HG03439 (cell line): ENCODE data around the gene ADARB2.

Source experiments
- ATAC-seq: cut with Tn5 transposase; IDR thresholded peaks from one replicate; pipeline ENCODE4 v1.9.1; 2021; ENCODE audit warnings: mild to moderate bottlenecking, moderate library complexity; ENCODE audit not compliant: unreplicated experiment

Gene ADARB2

DNA sequence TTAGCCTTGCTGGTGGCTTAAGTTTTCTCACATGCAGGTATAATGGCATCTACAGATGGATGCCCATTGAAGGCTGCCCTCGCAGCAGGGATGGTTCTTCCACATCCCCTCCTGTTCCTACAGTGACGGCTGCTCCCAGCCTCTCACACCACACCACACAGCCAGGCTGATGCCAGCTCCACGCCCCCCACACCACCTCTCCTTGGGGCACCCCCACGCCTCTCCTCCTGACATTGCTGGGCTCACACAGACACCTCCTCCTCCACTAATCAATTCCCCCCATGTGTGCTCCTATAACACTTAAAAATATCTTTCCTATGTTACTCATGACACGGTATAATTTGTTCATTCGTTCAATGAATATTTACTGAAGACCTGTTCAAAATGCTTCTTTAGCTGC is 437.1 kb downstream of the ADARB2 start:
- ATAC-seq = no peak

DNA sequence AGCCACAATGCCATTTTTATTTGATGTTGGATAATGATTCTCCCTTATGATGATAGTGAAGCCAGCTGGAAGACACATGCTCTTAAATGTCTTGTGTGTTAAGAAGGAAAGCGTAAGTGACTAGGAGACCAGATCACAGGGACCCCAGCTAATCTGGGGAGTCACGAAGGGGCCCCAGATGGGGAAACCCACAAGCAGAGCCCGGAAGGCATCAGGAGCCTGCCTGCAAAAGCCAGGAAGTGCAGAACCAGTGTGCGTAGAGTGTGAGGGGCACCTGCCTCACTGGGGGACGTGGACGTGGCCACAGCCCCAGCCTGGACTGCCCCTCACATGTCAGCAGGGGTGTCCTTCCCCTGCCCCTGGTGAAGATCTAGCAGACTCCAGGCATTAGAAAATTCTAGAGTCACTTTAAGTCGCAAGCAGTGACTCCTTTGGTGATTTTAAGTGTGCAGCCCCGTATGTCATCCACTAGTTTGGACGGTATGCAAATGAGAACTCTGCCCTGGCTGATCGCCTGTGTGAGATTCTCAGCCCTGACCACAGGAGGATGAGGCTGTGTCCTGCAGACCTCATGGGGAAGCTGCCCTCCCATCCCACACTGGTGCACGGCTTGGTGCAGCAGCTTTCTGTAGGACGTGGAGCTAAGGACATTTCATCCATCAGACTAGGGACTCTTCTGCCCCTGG is 438.1 kb downstream of the ADARB2 start:
- no peak for ATAC-seq

DNA sequence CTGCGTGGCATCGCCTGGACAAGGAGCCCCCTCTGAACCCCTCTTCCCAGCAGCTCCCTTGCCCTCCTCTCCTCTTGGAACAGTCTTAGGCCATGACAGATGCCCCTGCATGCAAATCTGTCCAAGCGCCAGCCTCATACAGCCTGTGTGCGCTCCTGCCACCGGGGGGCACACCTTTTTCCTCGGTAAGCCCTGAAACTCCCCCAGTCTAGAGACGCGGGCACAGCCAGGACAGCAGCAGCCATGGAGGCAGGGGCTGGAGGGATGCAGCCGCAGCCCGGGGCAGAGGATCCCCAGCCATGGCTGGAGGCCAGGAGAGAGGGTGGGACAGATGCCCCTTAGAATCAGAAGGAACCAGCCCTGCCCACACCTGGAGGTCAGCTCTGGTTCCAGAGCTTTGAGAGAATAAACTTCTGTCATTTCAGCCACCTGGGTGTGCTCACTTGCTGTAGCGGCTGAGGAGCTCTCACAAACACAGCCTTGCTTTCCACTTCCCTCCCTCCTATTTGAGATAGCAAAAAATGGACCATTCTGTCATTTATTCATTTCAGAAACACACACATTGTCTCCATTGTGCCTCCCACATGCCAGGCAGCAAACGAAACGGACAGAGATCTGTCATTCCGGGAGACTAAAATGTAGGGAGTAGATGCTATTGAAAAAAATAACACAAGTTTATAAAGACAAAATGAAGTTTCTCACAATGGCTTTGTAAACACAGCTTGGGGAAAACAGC is 439.6 kb downstream of the ADARB2 start:
- ATAC-seq = no peak

DNA sequence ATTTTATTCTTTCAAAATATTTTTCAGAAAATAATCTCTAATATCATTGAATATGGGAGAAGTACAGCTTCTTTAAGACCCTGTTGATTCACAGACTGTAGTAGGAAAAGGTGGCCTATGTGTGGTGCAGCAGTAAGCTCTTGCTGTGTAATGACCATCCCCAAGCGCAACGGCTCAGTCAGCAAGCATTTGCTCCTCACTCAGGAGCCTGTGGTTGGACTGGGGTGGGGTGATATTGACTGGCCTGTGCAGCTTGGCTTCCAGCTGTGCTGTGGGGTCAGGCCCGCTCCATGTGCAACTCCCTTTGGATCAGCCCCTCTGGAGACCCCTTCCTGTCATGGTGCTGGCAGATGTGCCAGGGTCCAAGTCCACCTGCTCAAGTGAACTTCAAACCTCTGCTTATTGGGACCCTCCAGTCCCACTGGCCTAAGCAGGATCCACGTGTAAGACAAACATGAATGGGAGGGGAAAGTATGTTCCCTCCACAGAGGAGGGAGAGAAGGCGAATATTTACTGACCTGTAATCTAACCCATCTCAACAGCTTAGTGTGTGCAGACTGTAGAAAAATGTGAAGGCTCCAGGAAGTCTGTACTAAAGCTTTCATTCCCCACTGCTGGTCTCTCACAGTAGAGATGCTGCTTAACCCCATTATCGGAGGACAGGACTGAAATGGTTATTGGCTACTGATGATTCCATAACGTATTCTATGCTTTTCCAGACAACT is 441.4 kb downstream of the ADARB2 start:
- no peak for ATAC-seq

DNA sequence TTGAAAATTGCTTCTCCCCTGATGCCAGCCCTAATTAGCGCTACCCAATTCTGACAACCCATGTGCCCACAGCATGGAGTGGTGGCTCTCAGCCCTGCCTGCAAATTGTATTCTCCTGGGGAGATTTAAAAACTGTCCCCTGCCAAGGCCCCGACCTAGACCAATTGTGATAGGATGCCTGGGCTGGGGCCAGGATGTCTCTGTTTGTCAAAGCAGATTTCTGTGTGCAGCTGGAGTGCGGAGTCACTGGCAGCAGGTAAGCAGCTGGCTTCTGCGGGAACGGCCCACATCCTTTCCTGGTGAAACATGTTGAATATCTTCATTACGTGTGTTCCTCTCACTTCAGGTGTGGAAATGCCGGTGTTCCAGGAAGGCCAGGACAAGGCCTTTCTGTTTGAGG is 442.6 kb downstream of the ADARB2 start:
- ATAC-seq = no peak

DNA sequence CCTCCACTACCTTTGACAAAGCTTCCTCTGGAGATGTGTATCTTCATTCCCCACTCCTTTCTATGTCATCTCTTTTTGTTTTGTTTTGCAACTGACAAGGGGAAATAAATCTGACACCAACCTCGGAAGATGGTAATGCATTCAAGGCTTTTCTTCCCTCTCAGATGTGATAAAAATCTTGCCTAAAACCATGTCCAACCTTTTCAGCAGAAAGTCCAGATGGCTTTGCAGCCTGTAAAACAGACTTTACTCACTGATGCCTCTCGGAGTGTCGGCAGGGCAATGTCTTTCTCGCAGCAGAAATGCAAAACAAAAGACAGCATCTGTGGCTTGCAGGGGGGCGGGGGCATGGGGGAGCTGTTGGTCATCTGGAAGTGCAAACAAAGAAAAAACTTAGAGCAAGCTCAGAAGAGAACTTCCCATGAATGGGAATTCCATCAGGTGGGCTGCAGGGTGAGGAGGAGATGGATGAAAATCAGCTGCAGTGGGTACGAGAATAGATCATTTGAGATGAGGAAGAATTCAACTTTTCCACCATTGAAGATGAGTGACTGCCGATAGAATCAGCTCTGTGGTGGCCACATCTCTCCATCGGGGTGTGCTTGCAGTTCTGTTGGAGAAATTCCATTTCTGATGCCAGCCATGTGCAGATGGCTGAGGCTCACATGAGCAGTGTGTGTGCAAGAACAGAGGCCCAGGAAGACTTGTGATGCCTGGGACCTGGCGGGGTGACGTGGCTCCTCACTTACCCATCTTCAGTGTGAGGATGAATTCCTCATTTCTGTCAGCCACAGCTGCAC is 443.5 kb downstream of the ADARB2 start:
- no peak for ATAC-seq

DNA sequence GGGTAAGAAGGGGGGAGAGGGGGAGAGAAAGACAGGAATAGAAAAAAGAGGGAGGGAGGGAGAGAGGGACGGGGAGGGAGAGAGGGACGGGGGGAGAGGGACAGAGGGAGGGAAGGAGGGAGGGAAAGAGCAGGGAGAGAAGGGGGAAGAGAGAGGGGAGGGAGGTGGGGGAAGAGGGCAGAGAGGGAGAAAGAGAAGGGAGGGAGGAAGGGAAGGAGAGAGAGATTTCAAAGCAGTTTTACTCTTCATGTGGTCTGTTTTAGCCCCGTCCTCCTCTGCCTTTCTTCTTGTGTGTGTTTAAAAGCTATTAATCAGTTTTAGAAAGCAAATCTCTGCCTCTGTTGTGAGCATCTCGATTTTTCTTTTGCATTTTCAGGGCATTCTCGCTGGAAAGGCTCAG is 444.2 kb downstream of the ADARB2 start:
- no peak for ATAC-seq

DNA sequence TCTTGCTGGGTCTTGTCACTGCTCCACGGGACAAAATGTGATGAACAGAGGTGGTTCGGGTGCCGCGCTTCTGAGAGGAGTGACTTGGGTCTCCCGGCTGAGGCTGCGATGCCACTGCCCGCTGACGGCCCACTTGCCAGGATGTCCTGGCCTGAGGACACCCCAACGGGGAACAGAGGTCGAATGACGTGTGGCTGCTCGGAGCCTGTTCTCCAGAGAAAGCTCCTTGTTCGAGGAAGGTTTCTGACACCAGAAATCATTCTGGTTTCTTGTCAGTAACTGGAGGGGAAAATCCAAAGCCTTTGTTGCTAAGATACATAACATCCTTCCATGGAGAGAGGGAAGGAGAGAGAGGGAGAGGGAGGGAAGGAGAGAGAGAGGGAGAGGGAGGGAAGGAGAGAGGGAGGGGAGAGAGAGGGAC is 444.7 kb downstream of the ADARB2 start:
- no peak for ATAC-seq

DNA sequence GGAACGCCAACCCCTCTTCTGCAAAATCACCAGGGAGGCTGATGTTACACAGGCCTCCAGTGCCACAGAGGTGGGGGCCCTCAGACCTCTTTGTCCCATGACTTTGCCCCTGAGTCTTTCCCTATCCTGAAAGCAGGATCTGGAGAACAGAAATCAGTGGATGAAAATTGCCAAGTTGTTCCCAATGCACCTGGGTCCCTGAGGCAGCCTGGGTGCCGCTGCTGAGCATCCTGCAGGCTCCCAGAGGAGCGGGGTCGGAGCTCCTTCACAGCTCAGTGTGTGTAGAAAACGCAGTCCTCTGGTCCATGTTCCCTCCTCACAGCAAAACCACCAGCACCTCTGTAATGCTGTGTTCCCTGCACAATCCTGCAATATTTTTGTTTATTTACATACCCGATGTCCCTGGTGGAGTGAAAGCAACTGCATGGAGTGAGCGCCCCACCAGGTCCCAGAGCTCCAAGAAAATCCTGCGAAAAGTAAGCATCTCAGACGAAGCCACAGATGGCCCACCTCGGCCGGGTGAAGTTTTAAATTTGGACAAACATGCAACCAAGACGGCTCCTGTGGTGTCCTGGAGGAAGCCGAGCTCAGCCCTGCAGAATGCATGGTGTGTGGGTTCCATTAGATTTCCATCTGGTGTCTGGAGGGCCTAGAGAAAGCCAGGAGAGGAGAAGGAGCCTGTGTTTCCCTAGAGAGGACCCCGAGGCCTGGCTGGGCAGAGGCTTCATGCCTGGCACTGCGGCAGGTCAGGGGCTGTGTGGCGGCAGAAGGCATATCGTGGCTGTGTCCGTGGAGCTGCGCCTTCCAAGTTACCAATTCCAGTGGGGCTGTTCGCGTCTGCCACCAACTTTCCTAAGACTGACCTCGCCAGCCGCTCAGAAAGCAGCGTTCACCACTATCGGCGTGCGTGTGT is 445.9 kb downstream of the ADARB2 start:
- no peak for ATAC-seq

DNA sequence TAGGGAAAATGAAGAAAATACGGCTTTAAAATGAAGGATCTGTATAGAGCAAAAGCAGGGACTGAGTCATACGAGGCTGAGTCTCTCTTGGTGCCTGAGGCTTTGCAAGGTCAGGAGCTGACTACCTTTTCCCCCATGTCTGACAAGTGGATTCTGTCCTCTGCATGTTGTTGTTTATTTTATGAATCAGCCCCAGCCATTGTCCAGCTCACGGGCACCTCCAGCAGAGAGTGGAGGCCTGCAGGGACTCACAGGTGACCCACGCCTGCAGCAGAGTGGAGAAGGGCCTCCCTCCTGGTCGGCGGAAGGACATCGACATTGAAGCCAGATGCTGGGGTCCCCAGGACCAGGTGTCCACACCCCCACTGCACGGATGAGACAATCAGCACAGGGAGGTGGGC is 447.3 kb downstream of the ADARB2 start:
- ATAC-seq = no peak

DNA sequence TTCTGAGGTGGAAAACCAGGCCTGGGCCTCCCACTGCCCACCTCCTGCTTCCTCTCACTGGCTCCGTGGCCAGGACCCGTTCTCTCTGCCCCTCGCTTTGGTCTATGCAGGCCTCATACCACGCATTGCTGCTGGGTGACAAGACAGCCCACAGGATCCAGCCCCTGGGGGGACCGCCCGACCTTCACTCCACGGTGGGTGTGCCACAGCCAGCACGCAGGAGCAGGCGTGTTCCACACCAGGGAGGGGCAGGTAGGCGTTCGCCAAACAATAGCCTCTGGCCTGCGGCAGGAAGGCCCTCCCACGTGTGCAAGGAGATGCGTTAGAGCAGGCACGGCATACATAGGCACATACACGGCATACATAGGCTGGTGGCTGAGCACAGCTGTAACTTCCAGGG is 447.7 kb downstream of the ADARB2 start:
- ATAC-seq = no peak

DNA sequence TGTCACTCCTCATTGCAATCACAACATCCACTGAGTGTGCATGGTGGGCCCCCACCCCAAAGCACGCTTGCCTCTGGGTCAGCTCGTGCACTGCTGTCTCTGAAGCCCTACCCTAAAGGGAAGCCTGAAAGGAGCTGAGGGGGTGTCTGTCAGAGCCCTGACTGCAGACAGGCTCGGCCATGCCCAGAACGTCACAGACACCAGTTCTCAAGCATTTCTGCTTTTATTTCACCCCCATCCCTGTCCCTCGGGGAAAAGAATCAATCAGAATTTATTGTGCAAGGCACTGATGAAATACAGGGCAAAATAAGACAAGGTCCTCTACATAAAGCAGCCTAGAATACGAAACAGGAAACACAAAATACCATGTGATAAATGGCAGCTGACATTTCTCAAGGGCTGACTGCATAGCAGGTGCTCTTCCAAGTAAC is 449.3 kb downstream of the ADARB2 start:
- ATAC-seq = no peak

DNA sequence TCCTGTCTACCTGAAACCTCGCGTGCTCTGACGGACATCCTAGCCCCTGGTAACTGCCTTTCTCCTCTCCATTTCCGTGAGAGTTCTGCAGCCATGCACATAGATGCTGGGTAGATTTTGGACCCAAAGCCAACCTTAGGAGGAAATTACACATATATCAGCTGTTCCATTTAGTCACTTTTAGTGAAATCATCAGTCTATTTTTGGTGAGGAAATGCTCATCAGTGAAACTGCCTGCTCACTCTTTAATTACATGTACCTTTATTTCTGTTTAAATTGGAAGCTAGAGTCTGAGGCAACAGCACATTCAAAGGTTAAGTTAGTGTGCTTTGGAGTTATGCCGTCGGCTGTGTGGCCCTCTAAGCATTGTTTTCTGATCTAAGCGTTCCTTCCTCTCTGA is 449.8 kb downstream of the ADARB2 start:
- no peak for ATAC-seq

DNA sequence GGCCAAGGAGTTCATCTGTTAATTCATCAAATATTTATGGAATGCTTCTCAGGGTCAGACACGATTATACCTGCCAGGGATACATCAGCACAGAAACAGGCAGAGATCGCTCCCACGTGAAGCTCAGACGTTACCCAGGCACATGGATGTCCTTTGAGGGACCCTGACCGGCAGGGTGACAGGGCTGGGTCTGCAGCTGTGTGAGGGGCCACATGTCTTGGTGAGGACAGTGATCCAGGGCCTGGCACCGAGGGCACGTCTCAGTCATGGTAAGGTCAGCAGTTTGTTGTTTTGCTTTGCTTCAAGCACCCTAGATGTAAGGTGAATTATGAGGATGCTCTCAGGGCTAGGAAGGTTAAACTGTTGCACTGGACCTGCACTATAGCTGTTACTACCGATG is 453.2 kb downstream of the ADARB2 start:
- no peak for ATAC-seq

DNA sequence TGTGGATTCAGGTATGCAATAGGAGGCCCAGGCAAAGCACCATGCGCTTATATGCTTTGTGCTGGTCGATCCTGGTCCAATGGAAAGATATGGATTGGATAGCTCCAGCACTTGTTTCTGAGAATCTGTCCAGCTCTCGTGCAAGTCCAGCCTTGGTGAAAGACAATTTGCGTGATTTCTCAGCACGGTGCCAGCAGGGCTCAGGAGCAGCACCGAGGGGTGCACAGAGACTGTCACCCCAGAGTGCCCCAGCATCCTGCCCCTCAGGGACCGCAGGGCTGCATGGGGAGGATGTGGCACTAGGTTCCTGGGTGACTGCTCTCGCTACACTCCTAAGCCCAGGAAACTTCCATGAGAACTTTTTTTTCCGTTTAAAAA is 455.9 kb downstream of the ADARB2 start:
- no peak for ATAC-seq

DNA sequence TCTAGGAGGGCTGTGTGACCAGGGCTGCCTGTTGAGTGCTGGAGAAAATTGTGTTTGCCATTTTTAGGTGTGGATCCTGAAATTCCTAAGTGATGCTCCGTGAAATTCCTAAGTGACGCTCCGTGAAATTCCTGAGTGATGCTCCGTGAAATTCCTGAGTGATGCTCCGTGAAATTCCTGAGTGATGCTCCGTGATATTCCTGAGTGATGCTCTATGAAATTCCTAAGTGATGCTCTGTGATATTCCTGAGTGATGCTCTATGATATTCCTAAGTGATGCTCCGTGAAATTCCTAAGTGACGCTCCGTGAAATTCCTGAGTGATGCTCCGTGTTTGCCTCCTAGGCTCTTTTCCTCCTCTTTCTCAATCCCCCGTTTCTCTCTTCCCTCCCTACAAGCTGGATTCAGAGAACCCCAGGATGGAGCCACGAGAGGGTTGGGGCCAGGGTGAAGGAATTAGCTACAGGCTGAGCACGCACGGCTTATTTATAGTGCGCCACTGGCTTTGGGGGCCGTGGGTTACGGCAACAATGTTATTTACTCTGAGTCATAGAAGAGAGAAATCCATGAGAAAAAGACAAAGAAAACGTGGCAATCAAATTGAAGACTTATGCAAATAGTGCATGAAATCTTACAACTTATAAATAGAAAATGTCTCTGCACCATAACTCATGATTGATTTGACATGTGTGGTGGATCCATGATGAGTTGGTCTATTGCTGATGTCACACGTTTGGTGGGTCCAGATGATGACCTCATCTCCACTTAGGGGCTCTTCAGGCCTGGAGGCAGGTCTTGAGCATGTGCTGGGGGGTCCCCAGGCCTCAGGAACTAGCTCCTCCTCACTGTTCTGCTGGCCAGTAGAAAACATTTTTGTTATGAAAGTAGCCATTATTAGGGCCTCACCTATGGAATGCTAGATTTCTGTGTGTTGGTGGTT is 456.6 kb downstream of the ADARB2 start:
- ATAC-seq = no peak

DNA sequence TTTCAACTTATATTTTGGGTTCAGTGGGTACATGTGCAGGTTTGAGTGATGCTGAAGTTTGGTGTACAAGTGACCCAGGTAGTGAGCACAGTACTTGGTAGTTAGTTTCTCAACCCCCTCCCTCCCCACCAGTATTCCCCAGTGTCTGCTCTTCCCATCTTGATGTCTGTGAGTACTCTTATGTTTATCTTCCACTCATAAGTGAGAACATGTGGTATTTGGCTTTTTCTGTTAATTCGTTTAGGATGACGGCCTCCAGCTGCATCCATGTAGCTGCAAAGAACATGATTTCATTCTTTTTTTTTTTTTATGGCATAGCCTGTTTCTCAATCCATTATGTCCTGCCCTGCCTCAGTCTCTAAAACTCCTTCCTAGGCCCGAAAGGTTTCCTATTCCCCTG is 459.0 kb downstream of the ADARB2 start:
- ATAC-seq = no peak

DNA sequence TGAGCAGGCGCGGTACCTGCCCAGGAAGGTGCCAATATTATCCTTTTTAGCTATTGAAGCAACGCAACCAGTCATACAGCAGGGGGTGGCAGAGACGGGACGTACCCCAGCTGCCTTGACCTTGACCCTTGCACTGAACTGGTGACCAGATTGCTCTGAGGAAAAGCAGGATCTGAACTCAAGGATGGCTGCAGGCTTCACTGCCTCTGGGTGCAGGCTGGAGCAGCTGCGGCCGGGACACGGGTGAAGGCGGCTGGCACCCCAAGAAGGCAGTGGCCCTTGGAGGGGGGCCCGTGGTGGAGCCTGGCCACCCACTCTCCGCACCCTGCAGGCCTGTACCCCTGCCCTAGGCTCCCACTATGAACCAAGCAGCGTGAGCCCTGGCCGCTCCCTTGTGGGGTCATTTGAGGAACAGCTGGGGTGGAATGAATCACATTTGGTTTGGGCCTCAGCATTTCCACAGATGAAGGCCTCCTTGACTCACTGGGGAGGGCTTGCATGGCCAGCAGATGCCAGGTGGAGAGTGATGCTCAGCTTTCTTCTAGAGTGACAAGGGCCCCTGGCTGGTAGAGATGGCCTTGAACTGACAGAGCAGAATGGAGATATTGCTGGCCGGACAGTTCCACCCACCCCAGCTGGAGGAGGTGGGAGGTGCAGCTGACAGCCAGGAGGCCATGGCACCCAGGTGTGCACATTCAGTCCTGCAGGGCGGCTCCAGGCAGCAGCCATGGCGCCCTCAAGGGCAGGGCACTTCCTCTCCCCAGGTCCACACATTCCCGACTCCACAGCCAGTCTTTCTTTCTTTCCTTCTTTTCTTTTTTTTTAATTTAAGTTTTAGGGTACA is 462.4 kb downstream of the ADARB2 start:
- ATAC-seq = no peak
